DOHH2 (cell line): Measurements from ENCODE around the gene GALNS.

ENCODE experiments used
- H3F3A ChIP-seq: fragments of 200-600 bp; sonication (generic), shearing (Covaris generic); 2 replicates; pipeline ENCODE4 v1.6.0; 2016; ENCODE audit warnings: antibody characterized with exemption, mild to moderate bottlenecking; ENCODE audit not compliant: control insufficient read depth, insufficient read depth
- H3K27ac ChIP-seq: fragments of 200-600 bp; sonication (generic); 2 replicates; pipeline ENCODE4 v1.5.1; 2014; ENCODE audit warnings: low read depth, mild to moderate bottlenecking, low read length, moderate library complexity
- H3K27me3 ChIP-seq: fragments of 200-600 bp; sonication (generic); 2 replicates; pipeline ENCODE4 v1.6.1; 2014; ENCODE audit warnings: mild to moderate bottlenecking, low read length, mixed read lengths; ENCODE audit not compliant: control insufficient read depth
- H3K36me3 ChIP-seq: fragments of 200-600 bp; sonication (generic); 2 replicates; pipeline ENCODE4 v1.6.1; 2014; ENCODE audit warnings: mild to moderate bottlenecking, low read length, moderate library complexity, mixed read lengths; ENCODE audit not compliant: control insufficient read depth
- H3K4me1 ChIP-seq: fragments of 200-600 bp; sonication (generic); 2 replicates; pipeline ENCODE4 v1.6.1; 2014; ENCODE audit warnings: mild to moderate bottlenecking, low read length, mixed read lengths; ENCODE audit not compliant: control insufficient read depth
- H3K4me2 ChIP-seq: fragments of 200-600 bp; sonication (generic); 2 replicates; pipeline ENCODE4 v1.6.0; 2014; ENCODE audit warnings: mild to moderate bottlenecking, low read length, moderate library complexity
- H3K4me3 ChIP-seq: fragments of 200-600 bp; sonication (generic); 2 replicates; pipeline ENCODE4 v1.5.1; 2014; ENCODE audit warnings: mild to moderate bottlenecking, low read length, mixed read lengths
- H3K79me2 ChIP-seq: fragments of 200-600 bp; sonication (generic); 2 replicates; pipeline ENCODE4 v1.6.1; 2014; ENCODE audit warnings: mild to moderate bottlenecking, low read length, mixed read lengths; ENCODE audit not compliant: control insufficient read depth
- H3K9me2 ChIP-seq: fragments of 200-600 bp; sonication (generic); replicated peaks from 2 replicates; pipeline ENCODE4 v1.6.1; 2014; ENCODE audit warnings: mild to moderate bottlenecking, low read length, mixed read lengths; ENCODE audit not compliant: control insufficient read depth
- H3K9me3 ChIP-seq: fragments of 200-600 bp; sonication (generic); 2 replicates; pipeline ENCODE4 v1.6.1; 2014; ENCODE audit warnings: antibody characterized with exemption, low read length, mixed read lengths; ENCODE audit not compliant: control insufficient read depth, insufficient read depth
- H4K20me1 ChIP-seq: fragments of 200-600 bp; sonication (generic); 2 replicates; pipeline ENCODE4 v1.6.0; 2014; ENCODE audit warnings: low read depth, mild to moderate bottlenecking, antibody characterized with exemption, low read length, moderate library complexity; ENCODE audit not compliant: control insufficient read depth, insufficient read depth
- EZH2phosphoT487 ChIP-seq: fragments of 200-600 bp; sonication (generic); IDR thresholded peaks from 2 replicates; pipeline ENCODE4 v1.6.1; 2017; ENCODE audit warnings: borderline replicate concordance, mild to moderate bottlenecking, antibody characterized with exemption, low read length, moderate library complexity, mixed read lengths
- TF ChIP-seq, protein P1 (sequence below): fragments of 200-600 bp; sonication (generic); IDR thresholded peaks from one replicate; pipeline ENCODE4 v1.5.1; 2014; ENCODE audit warnings: antibody characterized with exemption, mild to moderate bottlenecking, low read depth, low read length; ENCODE audit not compliant: poor library complexity, severe bottlenecking

The GALNS gene

DNA sequence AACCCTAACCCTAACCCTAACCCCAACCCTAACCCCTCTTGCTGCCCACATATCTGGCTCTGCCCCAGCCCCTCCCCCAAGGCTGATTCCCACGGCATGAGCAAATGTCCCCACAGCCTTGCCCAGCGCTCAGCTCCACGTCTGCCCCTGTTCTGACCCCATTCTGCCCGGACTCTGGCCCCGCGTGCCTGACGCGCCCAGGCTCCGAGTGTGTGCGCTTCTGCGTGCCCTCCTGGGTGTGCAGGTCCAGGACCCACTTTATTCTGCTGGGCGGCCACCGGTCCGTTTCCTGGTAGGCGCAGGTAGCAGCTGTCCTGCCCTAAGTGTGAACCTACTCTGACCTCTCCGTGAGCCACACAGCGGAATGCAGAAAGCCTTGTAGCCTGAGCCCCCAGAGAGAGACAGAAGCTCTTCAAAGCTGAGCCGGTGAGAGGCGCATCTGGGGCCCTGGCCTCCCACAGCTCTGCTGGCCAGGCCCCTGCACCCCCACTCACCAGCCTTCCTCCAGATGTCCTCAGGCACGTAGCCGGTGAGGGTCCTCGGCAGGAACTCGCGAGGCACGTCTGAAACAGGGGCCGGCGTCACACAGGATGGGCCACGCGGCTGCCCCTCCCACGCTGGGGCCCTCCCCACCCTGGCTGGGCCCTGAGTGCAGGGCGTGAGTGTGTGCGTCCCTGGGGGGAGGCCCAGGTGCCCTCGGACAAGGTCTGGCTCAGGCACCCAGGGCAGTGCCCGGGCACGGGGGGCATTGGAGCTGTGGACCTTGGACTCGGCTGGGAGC lies 23.7 kb upstream of the GALNS start:
- Histone ChIP-seq H4K20me1 (no peaks in the 10 kb centered on the region), H3K4me2 (no peak overlapping the region), H3K4me3 (no peak overlapping the region), H3K36me3 (peaks cover 79% of the 10 kb centered on the region), H3K9me2 (no peaks in the 10 kb centered on the region), H3K9me3 (no peaks in the 10 kb centered on the region), H3K27me3 (no peaks in the 10 kb centered on the region), H3K27ac (no peak overlapping the region), H3F3A (peaks cover 5% of the 10 kb centered on the region), H3K4me1 (no peaks in the 10 kb centered on the region), H3K79me2 (no peaks in the 10 kb centered on the region)
- TF ChIP-seq EZH2phosphoT487, result no peak
- TF ChIP-seq, protein P1, sequence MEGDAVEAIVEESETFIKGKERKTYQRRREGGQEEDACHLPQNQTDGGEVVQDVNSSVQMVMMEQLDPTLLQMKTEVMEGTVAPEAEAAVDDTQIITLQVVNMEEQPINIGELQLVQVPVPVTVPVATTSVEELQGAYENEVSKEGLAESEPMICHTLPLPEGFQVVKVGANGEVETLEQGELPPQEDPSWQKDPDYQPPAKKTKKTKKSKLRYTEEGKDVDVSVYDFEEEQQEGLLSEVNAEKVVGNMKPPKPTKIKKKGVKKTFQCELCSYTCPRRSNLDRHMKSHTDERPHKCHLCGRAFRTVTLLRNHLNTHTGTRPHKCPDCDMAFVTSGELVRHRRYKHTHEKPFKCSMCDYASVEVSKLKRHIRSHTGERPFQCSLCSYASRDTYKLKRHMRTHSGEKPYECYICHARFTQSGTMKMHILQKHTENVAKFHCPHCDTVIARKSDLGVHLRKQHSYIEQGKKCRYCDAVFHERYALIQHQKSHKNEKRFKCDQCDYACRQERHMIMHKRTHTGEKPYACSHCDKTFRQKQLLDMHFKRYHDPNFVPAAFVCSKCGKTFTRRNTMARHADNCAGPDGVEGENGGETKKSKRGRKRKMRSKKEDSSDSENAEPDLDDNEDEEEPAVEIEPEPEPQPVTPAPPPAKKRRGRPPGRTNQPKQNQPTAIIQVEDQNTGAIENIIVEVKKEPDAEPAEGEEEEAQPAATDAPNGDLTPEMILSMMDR, result no peak

DNA sequence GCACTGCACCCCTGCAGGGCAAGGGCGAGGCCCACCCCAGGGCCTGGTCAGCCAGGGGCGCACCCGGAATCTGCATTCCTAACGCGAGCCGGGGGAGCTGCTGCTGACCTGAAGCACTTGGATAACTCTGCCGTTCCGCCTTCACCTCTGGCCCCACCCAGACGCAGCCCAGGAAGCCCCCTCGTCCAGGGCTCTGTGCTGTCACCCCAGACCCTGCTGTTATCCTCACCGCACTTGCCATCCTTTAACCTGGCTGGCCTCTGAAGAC lies 23.0 kb upstream of the GALNS start:
- Histone ChIP-seq H4K20me1 (no peaks in the 10 kb centered on the region), H3K36me3 (peaks cover 73% of the 10 kb centered on the region), H3K9me3 (no peaks in the 10 kb centered on the region), H3K79me2 (no peaks in the 10 kb centered on the region), H3K4me3 (no peak overlapping the region), H3K27me3 (no peaks in the 10 kb centered on the region), H3K4me2 (no peak overlapping the region), H3F3A (peaks cover 7% of the 10 kb centered on the region), H3K4me1 (no peaks in the 10 kb centered on the region), H3K27ac (no peak overlapping the region), H3K9me2 (no peaks in the 10 kb centered on the region)
- TF ChIP-seq, protein P1, result no peak
- no peak for TF ChIP-seq EZH2phosphoT487

DNA sequence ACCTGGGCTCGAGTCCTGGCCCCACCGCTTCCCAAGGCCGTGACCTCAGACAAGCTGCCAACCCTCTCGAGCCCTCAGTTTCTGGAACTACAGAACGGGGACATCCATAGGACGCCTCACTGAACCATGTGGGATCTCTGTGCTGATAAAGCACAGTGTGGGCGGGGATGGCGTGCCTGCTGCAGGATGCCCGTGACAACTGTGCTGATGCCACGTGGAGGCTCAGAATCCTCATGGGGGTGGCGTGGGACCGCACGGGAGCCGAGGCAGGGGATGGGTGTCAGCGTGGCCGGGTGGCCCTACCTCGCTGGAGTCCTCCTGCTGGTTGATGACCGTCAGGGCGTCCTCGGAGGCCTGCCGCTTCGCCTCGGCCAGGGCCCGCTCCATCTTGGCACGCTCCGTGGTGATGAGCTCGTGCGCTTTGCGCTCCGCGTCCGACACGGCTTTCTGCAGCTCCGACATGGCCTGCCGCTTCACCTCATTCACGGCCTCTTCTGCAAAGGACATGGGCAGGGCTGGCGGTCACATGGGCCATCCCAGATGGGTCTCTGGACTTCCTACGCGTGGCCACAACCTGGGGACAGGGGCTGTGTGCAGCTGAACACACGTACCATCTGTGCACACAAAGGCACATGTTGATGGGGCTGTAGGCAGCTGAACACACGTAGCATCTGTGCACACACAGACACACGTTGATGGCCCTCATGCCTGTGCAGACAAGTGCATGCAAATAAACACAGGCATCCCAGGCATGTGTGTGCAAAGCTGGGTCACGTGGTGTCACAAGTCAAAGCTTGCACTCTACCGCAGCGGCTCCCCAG lies 22.4 kb upstream of the GALNS start:
- Histone ChIP-seq H3F3A (peaks cover 7% of the 10 kb centered on the region), H3K36me3 (peaks cover 67% of the 10 kb centered on the region), H3K4me3 (no peak overlapping the region), H3K27me3 (no peaks in the 10 kb centered on the region), H4K20me1 (no peaks in the 10 kb centered on the region), H3K4me2 (no peak overlapping the region), H3K79me2 (no peaks in the 10 kb centered on the region), H3K9me3 (no peaks in the 10 kb centered on the region), H3K9me2 (no peaks in the 10 kb centered on the region), H3K4me1 (no peaks in the 10 kb centered on the region), H3K27ac (no peak overlapping the region)
- TF ChIP-seq EZH2phosphoT487, result no peak
- TF ChIP-seq, protein P1, result no peak
